SK-N-MC (cell line): ENCODE measurements around the gene ASH1L.

Source experiments
- EZH2 ChIP-seq: fragments of 200-600 bp; sonication (generic); IDR thresholded peaks from one replicate; pipeline ENCODE4 v1.6.1; 2017; ENCODE audit warnings: antibody characterized with exemption
- POLR2AphosphoS5 ChIP-seq: IDR thresholded peaks from 2 replicates; pipeline ENCODE4 v1.6.1; 2012; ENCODE audit warnings: mild to moderate bottlenecking, low read depth, low read length, borderline replicate concordance

DNA sequence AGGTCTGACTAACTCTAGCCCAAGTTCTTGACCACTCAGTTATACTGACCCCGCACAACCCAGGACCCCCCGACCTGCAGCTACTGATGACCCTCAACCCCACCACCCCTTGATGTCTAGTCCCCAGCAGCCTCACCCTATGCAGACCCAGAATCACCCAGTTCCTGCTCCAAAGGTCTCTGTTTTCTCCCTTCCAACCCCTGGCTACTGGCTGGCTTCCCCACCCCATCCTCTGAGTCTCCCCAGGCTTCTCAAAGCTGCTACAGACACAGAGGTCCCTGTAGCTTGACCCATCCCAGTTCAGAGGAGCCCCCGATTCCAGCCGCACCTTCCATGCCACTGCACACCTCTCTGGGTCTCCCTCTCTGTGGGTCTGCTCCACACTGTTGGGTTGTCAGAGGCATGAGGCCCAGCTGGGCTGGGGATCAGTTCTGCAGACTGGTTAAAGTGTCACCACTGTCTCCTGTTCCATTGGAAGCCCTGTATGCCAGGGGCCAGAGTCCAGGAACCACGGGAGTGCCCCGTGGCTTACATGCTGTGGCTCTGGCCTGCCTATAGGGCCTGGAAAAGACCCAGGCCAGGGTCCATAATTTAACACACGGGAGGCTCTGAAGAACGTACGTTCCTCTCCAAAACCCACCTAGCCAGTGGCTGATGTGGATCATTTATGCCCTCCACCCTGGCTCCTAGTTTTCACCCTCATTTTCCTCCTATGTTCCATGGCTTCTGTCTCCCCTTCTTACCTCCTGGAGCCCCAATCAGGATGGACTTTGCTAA, 261.9 kb downstream of the ASH1L start:
- no peak for TF ChIP-seq EZH2
- TF ChIP-seq POLR2AphosphoS5: no peak
